ENCODE results near the gene PCSK4. TPM values are rescaled to one million over a fixed set of nuclear protein-coding genes. Genes with fewer than 3 reads are reported as not detected.

PCSK4 gene
- polyA plus RNA-seq, 1 experiment, result 1.3 TPM

DNA sequence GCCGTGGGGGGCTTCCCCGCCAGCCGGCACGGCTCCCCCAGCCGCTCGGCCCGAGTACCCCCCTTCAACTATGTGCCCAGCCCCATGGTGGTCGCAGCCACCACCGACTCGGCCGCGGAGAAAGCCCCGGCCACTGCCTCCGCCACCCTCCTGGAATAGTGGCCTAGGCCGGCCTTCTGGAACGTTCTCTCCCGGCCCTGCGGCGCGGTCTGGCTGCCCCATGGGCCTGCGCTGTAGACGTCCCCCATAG lies 20.2 kb downstream of the PCSK4 start:
- no peak for DNase-seq (ENCODE audit: low read depth)
- peaks cover 3% of the 10 kb centered on the region; the same call in 1 of the 2 replicates for H3K36me3 ChIP-seq (ENCODE audit: control insufficient read depth, insufficient read depth, low read length)
- TF ChIP-seq, protein P1, sequence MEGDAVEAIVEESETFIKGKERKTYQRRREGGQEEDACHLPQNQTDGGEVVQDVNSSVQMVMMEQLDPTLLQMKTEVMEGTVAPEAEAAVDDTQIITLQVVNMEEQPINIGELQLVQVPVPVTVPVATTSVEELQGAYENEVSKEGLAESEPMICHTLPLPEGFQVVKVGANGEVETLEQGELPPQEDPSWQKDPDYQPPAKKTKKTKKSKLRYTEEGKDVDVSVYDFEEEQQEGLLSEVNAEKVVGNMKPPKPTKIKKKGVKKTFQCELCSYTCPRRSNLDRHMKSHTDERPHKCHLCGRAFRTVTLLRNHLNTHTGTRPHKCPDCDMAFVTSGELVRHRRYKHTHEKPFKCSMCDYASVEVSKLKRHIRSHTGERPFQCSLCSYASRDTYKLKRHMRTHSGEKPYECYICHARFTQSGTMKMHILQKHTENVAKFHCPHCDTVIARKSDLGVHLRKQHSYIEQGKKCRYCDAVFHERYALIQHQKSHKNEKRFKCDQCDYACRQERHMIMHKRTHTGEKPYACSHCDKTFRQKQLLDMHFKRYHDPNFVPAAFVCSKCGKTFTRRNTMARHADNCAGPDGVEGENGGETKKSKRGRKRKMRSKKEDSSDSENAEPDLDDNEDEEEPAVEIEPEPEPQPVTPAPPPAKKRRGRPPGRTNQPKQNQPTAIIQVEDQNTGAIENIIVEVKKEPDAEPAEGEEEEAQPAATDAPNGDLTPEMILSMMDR (IDR thresholded peaks at IDR 0.05; ENCODE audit: insufficient read depth, low read depth, low read length), result no peak
- POLR2A ChIA-PET, result no interaction called here
- CTCF ChIA-PET, result interaction anchor here (1.7 kb wide), 1 partner anchor 26 kb away, joined by 3 read pairs; no protein-coding TSS in a partner anchor
- peaks cover 25% of the 10 kb centered on the region for H3K27me3 ChIP-seq (ENCODE audit: control insufficient read depth, insufficient read depth, low read length)
- H3K4me3 ChIP-seq (ENCODE audit: low read depth, low read length), result peak overlapping the region; percentile 35

GRCh38 chr19:1469255-1470054 lies 20.7 kb downstream of the PCSK4 start:
- CTCF ChIA-PET, result interaction anchor here (1.2 to 4.3 kb wide), 2 partner anchors 11 to 25 kb away, joined by 4 to 21 read pairs; no protein-coding TSS in a partner anchor
- no peak for DNase-seq (ENCODE audit: low read depth)
- no peaks in the 10 kb centered on the region; the same call in 1 of the 2 replicates for H3K36me3 ChIP-seq (ENCODE audit: control insufficient read depth, insufficient read depth, low read length)
- peaks cover 25% of the 10 kb centered on the region for H3K27me3 ChIP-seq (ENCODE audit: control insufficient read depth, insufficient read depth, low read length)
- POLR2A ChIA-PET, result no interaction called here
- peak overlapping the region; percentile 35; the same call in 1 of the 2 replicates for H3K4me3 ChIP-seq (ENCODE audit: low read depth, low read length)
- TF ChIP-seq, protein P1 (IDR thresholded peaks at IDR 0.05; ENCODE audit: insufficient read depth, low read depth, low read length), result no peak

DNA sequence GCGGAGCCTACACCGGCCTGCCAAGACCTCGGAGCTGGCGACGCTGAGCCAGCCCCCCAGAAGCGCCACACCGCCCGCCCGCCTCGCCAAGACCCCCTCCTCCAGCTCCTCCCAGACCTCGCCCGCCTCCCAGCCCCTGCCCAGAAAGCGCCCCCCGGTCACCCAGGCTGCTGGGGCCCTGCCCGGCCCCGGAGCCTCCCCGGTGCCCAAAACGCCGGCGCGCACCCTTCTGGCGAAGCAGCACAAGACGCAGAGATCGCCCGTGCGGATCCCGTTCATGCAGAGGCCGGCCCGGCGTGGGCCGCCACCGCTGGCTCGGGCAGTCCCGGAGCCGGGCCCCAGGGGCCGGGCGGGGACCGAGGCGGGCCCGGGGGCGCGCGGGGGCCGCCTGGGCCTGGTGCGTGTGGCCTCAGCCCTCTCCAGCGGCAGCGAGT lies 21.3 kb downstream of the PCSK4 start:
- ChIA-PET POLR2A (no interaction called here), CTCF (interaction anchor here (1.2 to 4.3 kb wide), 2 partner anchors 10 to 25 kb away, joined by 4 to 21 read pairs; no protein-coding TSS in a partner anchor)
- no peak for DNase-seq (ENCODE audit: low read depth)
- TF ChIP-seq, protein P1 (IDR thresholded peaks at IDR 0.05; ENCODE audit: insufficient read depth, low read depth, low read length), result no peak
- no peaks in the 10 kb centered on the region; the same call in 1 of the 2 replicates for H3K36me3 ChIP-seq (ENCODE audit: control insufficient read depth, insufficient read depth, low read length)
- peak overlapping the region; percentile 11 for H3K4me3 ChIP-seq (ENCODE audit: low read depth, low read length)
- peaks cover 25% of the 10 kb centered on the region for H3K27me3 ChIP-seq (ENCODE audit: control insufficient read depth, insufficient read depth, low read length)

- ChIA-PET CTCF (interaction anchor here (1.2 to 4.3 kb wide), 4 partner anchors 10 to 24 kb away, joined by 4 to 21 read pairs (median 5); no protein-coding TSS in a partner anchor), POLR2A (no interaction called here)
- Histone ChIP-seq H3K27me3 (ENCODE audit: control insufficient read depth, insufficient read depth, low read length) (peaks cover 25% of the 10 kb centered on the region), H3K36me3 (ENCODE audit: control insufficient read depth, insufficient read depth, low read length) (no peaks in the 10 kb centered on the region), H3K4me3 (ENCODE audit: low read depth, low read length) (peak overlapping the region; percentile 11)
- no peak for DNase-seq (ENCODE audit: low read depth)
- TF ChIP-seq, protein P1 (IDR thresholded peaks at IDR 0.05; ENCODE audit: insufficient read depth, low read depth, low read length), result no peak
These were observed 21.8 kb downstream of the PCSK4 start for GRCh38 chr19:1468274-1468820.

GRCh38 chr19:1467490-1468273 lies 22.5 kb downstream of the PCSK4 start:
- Histone ChIP-seq H3K36me3 (ENCODE audit: control insufficient read depth, insufficient read depth, low read length) (no peaks in the 10 kb centered on the region), H3K4me3 (ENCODE audit: low read depth, low read length) (no peak overlapping the region), H3K27me3 (ENCODE audit: control insufficient read depth, insufficient read depth, low read length) (peaks cover 25% of the 10 kb centered on the region)
- ChIA-PET POLR2A (no interaction called here), CTCF (interaction anchor here (0.9 to 4.3 kb wide), 5 partner anchors 9 to 35 kb away, joined by 3 to 21 read pairs (median 5); no protein-coding TSS in a partner anchor)
- no peak for DNase-seq (ENCODE audit: low read depth)
- TF ChIP-seq, protein P1 (IDR thresholded peaks at IDR 0.05; ENCODE audit: insufficient read depth, low read depth, low read length), result no peak

Measured in BJ (cell line).